HepG2 (cell line): ENCODE data around the gene FOXN3.

Source experiments
- ARNTL ChIP-seq: sonication (generic); formaldehyde crosslinking; IDR thresholded peaks from 2 replicates; pipeline ENCODE4 v1.4.0; 2020; ENCODE audit warnings: mild to moderate bottlenecking, missing genetic modification reagents
- ATRX ChIP-seq: sonication (generic); formaldehyde crosslinking; IDR thresholded peaks from 2 replicates; pipeline ENCODE4 v1.4.0; 2020; ENCODE audit warnings: missing genetic modification reagents, borderline replicate concordance
- CTCF ChIP-seq: sonication (generic); formaldehyde crosslinking; IDR thresholded peaks from 2 replicates; pipeline ENCODE4 v1.5.0; 2020; ENCODE audit warnings: mild to moderate bottlenecking, missing genetic modification reagents, moderate library complexity
- MLX ChIP-seq: IDR thresholded peaks from 2 replicates; pipeline ENCODE4 v1.6.1; 2016
- ZNF24 ChIP-seq: fragments of 450-650 bp; IDR thresholded peaks from 2 replicates; pipeline ENCODE4 v1.6.1; 2017; ENCODE audit warnings: antibody characterized with exemption, mild to moderate bottlenecking
- ZNF274 ChIP-seq: sonication (generic); formaldehyde crosslinking; IDR thresholded peaks from 2 replicates; pipeline ENCODE4 v1.5.1; 2020; ENCODE audit warnings: mild to moderate bottlenecking, missing genetic modification reagents
- ZNF552 ChIP-seq: sonication (generic); formaldehyde crosslinking; IDR thresholded peaks from 2 replicates; pipeline ENCODE4 v1.9.0; 2022; ENCODE audit warnings: missing genetic modification reagents, mild to moderate bottlenecking, borderline replicate concordance

DNA sequence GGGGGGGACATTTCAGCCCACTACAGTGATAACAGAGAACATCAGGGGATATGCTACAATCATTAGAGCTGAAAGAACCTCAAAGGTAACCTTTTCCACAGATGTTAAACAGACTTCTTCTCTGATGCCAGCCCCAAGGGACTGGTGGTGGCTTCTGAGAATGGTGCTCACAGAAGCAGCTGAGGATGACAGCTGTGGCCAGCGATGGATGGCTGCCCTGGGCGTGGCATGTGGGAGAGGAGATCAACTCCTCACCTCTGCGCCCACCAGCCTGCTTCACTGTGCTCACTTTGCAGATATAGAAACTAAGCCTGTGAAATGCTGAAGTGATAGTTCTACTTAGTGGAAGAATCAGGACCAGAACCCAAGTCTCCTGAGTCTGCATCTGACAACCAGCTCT, 33.0 kb downstream of the FOXN3 start:
- TF ChIP-seq ARNTL (CRISPR knock-in tag): no peak
- no peak for TF ChIP-seq ZNF274
- TF ChIP-seq ZNF552: no peak
- TF ChIP-seq ATRX: no peak
- TF ChIP-seq MLX (CRISPR knock-in tag): no peak
- no peak for TF ChIP-seq ZNF24
- no peak for TF ChIP-seq CTCF (CRISPR knock-in tag)
